Skeletal muscle cell (primary cell): ENCODE measurements around the gene CTCFL.

Experiments
- DNase-seq: peaks from one replicate; pipeline ENCODE4 v3.0.0-alpha.2; 2010; ENCODE audit warnings: low read depth
- H3K4me3 ChIP-seq: 2 replicates; pipeline ENCODE4 v1.5.1; 2011; ENCODE audit warnings: low read depth, mild to moderate bottlenecking, control low read depth, low read length, moderate library complexity

The CTCFL gene

GRCh38 chr20:57471496-57472372, 53.2 kb downstream of the CTCFL start:
- DNase-seq: no peak
- no peak overlapping the region for H3K4me3 ChIP-seq

- no peak for DNase-seq
These were observed 54.1 kb downstream of the CTCFL start for GRCh38 chr20:57470666-57471495.

DNA sequence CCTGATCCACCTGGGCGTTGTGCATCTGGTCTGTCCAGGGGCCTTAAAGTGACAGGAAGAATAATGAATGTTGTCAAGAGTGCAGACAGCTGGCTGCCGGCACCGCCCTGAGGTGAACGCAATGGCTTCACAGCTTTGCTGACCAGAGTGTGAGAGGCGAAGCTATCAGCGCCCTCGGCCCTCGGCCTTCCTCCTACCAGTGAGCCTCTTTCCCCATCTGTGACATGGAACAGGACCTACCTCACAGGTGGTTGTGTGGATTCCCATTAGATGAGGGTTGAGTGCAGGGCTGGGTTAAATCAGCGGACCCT, 54.8 kb downstream of the CTCFL start:
- no peak for DNase-seq
- H3K4me3 ChIP-seq: no peak overlapping the region

More at GRCh38 chr20:57470666-57471495, 54.1 kb downstream of the CTCFL start:
- H3K4me3 ChIP-seq: no peak overlapping the region

- DNase-seq: no peak
These were observed 55.3 kb downstream of the CTCFL start for GRCh38 chr20:57469418-57470211.

DNA sequence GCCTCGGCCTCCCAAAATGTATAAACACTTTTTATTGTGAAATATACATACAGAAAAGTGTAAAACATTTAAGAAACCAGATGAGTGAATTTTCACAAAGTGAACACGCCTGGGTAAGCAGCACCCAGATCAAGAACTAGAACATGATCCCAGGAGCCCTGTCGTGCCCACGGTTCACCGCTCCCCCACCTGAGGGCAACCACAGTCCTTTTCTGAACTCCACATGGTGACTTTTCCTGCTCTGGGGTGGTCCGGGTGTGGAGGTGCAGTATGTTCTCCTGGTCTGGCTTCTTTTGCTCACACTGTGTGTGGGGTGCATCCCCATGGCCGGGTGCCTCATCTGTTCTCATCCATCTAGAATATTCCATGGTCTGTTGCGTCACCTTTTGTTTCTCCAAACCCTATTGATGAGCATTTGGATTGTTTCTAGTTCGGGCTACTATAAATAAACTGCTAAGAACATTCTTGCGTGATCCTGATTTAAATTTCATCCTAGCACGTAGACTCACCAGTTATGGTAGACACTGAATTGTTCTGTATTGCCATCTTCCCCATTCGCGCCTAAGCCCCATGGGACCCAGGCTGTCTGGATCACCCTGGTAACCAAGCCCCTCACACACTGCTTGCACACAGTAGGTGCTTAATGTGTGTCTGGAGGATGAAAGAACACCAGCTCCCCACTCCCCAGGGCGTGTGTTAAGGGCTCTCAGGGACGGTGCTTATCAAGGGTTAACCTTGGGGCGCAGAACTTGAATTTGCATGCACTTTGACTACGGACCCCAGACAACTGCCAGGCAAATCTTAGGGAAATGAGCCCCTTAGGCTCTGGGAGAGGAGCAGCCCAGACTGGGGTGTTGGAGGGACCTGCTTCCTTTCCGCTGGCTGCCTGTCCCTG, 56.2 kb downstream of the CTCFL start:
- no peak overlapping the region for H3K4me3 ChIP-seq
- no peak for DNase-seq

More at GRCh38 chr20:57469418-57470211, 55.3 kb downstream of the CTCFL start:
- H3K4me3 ChIP-seq: no peak overlapping the region

DNA sequence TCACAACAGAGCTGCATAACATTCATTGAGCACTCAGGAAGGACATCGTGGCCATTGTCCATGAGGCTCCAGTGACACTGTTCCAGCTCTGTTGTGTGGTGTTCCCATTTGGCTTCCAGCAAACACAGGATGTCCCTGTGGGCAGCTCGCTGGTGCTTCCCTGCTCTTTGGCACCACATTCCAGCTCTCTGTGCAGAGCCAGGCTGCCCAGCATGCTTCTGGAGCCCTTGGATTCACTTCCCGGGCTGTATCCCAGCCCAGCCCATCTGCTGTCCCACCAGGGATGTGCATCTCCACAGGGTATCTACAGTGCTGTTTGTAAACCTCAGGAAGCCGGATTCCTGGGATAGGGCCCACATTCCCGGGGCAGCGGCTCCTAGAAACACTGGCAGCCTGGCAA, 57.2 kb downstream of the CTCFL start:
- no peak for DNase-seq
- H3K4me3 ChIP-seq: no peak overlapping the region

DNA sequence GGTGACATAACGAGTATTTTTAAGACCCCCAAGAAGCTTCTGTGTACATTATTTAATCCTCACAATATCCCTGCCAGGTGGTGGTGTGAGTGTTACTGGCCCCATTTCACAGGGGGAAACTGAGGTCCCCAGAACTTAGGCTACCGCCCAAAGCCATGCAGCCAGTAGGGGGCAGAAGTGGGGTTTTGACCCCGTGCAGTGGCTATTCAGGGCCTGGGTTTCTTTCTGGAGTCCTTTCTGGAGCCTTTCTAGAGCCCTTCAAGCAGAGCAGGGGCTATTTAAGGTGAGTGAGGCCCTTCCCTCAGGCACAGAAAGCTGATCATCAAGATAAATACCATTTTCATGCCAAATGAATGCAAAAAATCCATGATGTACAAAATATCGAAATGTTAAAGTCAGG, 59.0 kb downstream of the CTCFL start:
- no peak for DNase-seq
- H3K4me3 ChIP-seq: no peak overlapping the region

- H3K4me3 ChIP-seq: no peak overlapping the region
- DNase-seq: no peak
These were observed 59.5 kb downstream of the CTCFL start for GRCh38 chr20:57465486-57465885.

- DNase-seq: no peak
- H3K4me3 ChIP-seq: no peak overlapping the region
These were observed 60.2 kb downstream of the CTCFL start for GRCh38 chr20:57464642-57465211.

DNA sequence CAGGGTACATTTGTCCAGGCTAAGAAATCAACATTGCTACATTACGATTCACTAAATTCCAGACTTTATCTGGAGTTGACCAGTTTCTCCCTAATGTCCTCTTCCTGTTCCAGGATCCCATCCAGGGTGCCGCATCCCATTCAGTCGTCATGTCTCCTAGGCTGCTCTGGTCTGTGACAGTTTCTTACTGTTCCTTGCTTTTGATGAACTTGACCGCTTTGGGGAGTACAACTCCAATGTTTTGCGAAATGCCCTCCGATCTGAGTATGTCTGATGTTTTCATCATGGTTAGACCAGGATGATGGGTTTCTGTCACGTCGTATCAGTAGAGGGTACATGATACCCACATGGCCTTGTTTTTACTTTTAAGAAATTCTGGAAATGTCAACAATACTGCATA, 62.2 kb downstream of the CTCFL start:
- no peak overlapping the region for H3K4me3 ChIP-seq
- no peak for DNase-seq

DNA sequence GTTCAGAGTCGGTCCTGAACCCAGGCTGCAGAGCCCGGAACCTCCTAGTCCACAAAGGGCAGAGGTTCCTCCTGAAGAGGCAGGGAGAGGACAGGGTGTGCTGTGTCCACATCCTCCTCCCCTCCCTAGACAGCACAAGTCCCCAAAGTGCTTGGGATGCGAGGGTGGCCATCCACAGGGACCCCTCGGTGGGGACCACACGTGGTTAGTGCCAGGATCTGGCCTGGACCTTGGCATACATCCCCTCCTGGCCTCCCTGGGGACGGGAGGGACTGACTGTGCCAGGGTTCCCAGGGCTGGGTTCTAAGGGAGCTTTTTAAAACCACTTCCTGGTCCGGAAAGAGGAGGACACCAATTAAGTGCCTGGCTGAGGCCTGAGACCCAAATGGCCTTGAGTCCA, 63.2 kb downstream of the CTCFL start:
- DNase-seq: no peak
- no peak overlapping the region for H3K4me3 ChIP-seq

- H3K4me3 ChIP-seq: no peak overlapping the region
- DNase-seq: no peak
These were observed 64.0 kb downstream of the CTCFL start for GRCh38 chr20:57460781-57461465.

GRCh38 chr20:57459897-57460296, 65.0 kb downstream of the CTCFL start:
- no peak overlapping the region for H3K4me3 ChIP-seq
- DNase-seq: no peak

DNA sequence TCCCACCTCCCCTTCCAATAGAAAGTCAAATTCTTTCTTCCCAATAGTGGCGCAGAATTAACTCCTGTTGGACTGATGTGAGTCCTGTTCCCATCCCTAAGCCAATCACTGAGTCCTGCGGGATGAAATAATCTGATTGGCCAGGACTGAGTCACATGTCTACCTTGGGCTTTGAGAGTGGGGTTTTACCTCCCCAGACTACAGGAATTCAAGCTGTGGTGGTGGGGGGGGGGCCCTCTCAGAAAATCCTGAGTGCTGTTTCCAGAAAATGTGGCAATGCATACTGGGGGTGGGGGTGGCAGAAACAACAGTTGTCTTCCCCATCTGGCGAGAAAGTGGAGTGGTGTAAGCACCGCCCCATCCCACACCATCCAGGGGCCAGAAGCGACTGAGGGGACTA, 65.7 kb downstream of the CTCFL start:
- H3K4me3 ChIP-seq: no peak overlapping the region
- no peak for DNase-seq

DNA sequence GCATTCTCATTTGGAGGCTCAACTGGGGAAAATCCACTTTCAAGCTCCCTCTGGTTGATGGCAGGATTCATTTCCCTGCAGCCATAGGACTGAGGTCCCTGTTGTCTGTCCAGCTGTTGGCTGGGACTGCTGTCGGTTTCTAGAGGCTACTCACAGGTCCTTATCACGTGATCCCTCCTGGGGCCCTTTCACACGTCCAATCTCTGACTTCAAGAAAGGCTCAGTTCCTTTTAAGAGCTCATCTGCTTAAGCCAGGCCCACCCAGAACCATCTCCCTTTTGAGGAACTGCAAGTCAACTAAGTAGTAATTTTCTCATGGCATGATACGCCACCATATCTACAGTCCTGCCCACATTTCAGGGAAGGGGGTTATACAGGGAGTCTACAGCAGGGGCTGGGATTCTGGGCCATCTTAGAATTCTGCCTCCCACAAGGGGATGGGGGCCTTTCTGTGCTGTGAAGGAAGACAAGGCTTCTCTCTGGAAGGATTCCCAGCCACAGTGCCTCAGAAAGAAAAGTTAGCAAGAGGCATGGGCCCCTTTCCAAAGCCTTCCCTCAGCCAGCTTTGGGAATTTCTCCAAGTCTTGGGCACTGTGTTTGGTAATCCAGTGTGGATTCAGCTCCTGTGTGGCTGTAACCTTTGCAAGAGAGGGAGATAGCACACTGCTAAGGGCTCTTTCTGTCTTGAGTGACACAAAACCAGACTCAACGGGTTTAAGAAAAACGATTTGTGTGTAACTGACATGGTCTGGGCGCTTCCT, 66.4 kb downstream of the CTCFL start:
- DNase-seq: no peak
- H3K4me3 ChIP-seq: no peak overlapping the region

- no peak overlapping the region for H3K4me3 ChIP-seq
- no peak for DNase-seq
These were observed 67.5 kb downstream of the CTCFL start for GRCh38 chr20:57457243-57458095.

DNA sequence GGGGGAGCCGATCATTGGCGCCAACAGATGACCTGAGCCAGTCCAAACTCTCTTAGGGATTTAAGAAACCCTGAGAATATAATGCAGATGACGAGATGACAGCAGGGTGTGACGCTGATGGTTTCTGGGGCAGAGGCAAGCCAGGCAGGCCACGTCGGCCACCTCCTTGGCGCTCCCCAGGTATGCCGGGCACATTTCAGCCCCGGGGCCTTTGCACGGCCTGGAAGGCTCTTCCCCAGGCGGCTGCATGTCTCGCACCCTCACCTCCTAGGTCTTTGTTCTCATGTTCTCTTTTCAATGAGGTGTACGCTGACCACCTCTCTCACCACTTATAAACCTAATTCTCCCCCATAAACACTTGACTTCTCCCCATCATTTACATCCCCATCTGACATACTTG, 68.8 kb downstream of the CTCFL start:
- DNase-seq: no peak
- H3K4me3 ChIP-seq: no peak overlapping the region
